ENCODE measurements around the gene PIAS3.
"Not testable (repeated sequence)": the region's sequence is repeated elsewhere in the genome, so short reads cannot be mapped to it uniquely, and the experiment has no call there.

Gene PIAS3

GRCh38 chr1:145871994-145872924 lies 13.4 kb upstream of the PIAS3 start:
- no peak for DNase-seq

- DNase-seq, result no peak
These were observed 9.4 kb upstream of the PIAS3 start for GRCh38 chr1:145868232-145868631.

GRCh38 chr1:145863282-145864018 lies 4.6 kb upstream of the PIAS3 start:
- DNase-seq, result no peak

GRCh38 chr1:145859491-145860023 lies 676 bp upstream of the PIAS3 start:
- peak; percentile 28 for DNase-seq

GRCh38 chr1:145858238-145858900 lies 512 bp downstream of the PIAS3 start:
- peak; percentile 53 for DNase-seq

GRCh38 chr1:145857170-145857569 lies 1.7 kb downstream of the PIAS3 start:
- DNase-seq, result no peak

GRCh38 chr1:145855426-145855948 lies 3.4 kb downstream of the PIAS3 start:
- no peak for DNase-seq

GRCh38 chr1:145849356-145850160 lies 9.3 kb downstream of the PIAS3 start:
- DNase-seq, result no peak

GRCh38 chr1:145847827-145848226 lies 11.1 kb downstream of the PIAS3 start:
- no peak for DNase-seq

GRCh38 chr1:145846201-145846612 lies 12.7 kb downstream of the PIAS3 start:
- DNase-seq, result no peak

GRCh38 chr1:145845514-145846161 lies 13.2 kb downstream of the PIAS3 start, which contains the start of gene NUDT17:
TSS of gene NUDT17 (plus strand) at chr1:145845630. CDS start at chr1:145845641, 11 bp downstream.
- DNase-seq, result peak; percentile 38

- no peak for DNase-seq
These were observed 13.8 kb downstream of the PIAS3 start for GRCh38 chr1:145845144-145845513.

GRCh38 chr1:145843031-145843430 lies 15.8 kb downstream of the PIAS3 start:
- DNase-seq, result no peak

GRCh38 chr1:145837656-145838055 lies 21.2 kb downstream of the PIAS3 start:
- no peak for DNase-seq

GRCh38 chr1:145830810-145831209 lies 28.1 kb downstream of the PIAS3 start:
- not testable (repeated sequence) for DNase-seq

- DNase-seq, result no peak
These were observed 30.4 kb downstream of the PIAS3 start for GRCh38 chr1:145828367-145829026.

GRCh38 chr1:145827966-145828365 lies 30.9 kb downstream of the PIAS3 start:
- no peak for DNase-seq

- no peak for DNase-seq
These were observed 32.9 kb downstream of the PIAS3 start for GRCh38 chr1:145826030-145826429.

- DNase-seq, result no peak
These were observed 34.4 kb downstream of the PIAS3 start for GRCh38 chr1:145824499-145824842.

- peak; percentile 85 for DNase-seq
These were observed 35.0 kb downstream of the PIAS3 start, which contains the start of the genes POLR3C and RNF115 for GRCh38 chr1:145823565-145824498. TSS of gene POLR3C (plus strand) at chr1:145824200. CDS start at chr1:145825777, 1,577 bp downstream. TSS of gene RNF115 (minus strand) at chr1:145824095. CDS start at chr1:145823873, 222 bp downstream.
